GM15510 (cell line): ENCODE measurements around the gene OR52E8.

Source experiments
- POLR2A ChIP-seq: IDR thresholded peaks from 3 replicates; pipeline ENCODE4 v1.6.1; 2011; ENCODE audit warnings: borderline replicate concordance; ENCODE audit not compliant: insufficient read length; ENCODE audit errors: extremely low read depth

The OR52E8 gene

DNA sequence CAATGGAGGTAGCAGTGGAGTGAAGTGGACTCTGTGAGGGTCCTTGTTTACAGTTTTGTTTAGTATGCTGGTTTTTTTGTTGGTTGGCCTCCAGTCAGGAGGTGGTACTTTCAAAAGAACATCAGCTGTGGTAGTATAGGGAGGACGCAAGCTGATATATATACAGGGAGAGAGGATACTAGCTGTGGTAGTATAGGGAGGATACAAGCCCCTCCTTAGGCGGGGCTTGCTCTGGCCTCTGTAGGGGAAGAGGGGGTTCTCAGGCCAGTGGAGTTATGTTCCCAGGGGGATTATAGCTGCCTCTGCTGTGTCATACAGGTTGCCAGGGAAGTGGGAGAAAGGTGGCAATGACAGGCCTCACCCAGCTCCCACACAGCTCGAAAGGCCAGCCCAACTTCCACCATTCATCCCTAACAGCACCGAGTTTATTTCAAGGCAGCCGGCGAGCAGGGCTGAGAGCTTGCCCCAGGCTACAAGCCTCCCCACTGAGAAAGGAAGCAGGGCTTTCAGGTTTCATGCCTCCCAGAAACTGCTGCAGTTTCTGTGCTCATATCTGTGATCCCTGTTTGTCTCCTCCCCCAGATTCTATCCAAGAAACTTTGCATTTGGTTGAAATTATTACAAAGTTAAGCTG, 26.2 kb downstream of the OR52E8 start:
- no peak for TF ChIP-seq POLR2A

DNA sequence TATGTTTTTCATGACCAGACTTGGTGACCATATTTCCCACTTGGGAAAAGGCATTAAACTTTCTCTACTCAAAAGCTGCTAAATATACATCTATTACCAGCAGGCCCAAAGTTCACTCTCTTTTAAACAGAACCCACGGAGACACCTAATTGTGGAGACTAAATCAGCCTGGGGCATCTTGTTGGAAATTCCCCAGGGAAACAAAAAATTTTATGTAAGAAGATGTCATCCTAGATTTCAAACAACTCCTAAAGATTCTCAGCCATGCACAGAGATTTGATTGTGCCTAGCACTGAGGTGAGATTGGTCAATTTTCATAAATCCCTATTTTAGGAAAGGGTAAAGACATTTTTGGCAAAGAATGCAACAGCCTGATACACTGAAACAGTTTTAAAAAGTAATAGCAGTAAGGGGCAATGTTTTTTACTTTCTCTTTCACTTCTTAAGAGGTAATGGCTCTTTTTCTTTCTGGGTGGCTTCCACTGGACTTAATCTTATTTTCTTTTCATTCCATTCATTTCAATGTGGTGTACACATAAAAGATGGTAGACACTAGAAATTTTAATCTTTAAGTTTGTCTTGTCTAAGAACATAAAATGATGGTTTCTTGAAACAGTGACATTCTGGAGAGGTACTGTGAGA, 39.1 kb downstream of the OR52E8 start:
- no peak for TF ChIP-seq POLR2A

DNA sequence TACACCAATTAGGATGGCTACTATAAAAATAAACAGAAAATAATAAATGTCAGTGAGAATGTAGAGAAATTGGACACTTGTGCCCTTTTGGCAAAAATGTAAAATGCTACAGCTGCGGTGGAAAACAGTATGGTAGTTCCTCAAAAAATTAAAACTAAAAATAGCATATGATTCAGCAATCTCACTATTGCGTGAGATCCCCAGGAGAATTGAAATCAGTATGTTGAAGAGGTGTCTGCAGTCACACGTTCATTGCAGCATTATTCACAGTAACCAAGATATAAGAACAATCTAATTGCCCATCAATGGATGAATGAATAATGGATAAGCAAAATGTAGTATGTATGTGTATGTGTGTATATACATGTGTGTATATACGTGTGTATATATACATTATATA, 42.0 kb downstream of the OR52E8 start:
- no peak for TF ChIP-seq POLR2A

DNA sequence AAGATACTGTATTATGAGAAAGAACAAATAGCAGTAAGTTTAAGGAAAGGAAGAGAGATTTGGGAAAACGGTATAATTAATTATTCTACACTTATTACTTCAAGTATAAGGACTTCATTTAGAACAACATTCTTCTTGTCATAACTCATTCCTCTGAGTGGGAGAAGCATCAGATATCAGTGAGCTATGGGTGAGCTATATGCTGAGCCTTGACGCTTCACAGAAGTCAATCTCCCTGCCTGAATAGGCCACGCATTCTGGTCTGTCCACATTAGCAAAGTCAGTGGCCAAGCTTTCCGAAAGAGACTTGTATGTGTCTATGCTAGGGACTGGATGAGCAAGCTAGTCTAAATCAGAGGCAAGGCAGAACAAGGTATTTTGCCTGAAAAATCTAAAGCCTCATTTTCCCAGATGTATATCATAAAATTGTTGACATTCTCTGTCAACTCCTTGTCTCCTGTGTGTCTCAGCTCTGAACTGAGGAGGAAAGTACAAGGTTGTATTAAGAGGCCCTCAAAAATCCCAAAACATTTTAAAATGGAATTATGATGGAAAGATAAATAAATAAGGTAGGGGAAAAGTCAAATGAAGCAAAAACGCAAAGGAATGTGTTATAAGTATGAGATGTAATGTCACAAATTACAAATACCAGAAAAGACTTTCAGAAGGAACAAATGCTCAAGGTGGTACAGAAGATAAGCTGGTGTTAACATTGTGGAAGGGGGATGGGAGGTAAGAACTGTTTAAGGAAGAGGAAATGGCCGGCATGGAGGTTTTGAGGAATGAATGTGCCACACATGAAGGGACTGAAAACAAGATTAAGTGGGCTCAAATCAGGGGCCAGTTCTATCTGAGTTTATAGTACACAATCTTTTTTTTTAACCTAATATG, 47.3 kb downstream of the OR52E8 start:
- no peak for TF ChIP-seq POLR2A

DNA sequence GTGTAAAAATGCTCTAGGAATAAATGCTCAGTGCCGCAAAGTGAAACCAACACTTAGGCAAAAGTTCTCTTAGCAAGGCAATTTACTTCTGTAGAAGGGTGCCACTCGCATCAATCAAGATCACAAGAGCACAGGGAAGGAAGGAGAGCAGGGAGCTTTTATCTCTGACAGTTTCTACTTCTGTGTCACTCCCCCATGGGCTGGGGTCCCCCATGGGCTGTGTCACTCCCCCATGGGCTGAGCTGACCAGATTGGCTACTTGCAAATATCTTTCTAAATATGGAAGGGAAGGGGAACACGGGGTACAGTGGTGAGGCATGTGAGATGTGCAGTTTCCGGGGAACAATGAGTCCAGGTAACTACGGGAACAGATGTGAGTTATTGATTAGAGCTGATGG, 48.4 kb downstream of the OR52E8 start:
- no peak for TF ChIP-seq POLR2A

DNA sequence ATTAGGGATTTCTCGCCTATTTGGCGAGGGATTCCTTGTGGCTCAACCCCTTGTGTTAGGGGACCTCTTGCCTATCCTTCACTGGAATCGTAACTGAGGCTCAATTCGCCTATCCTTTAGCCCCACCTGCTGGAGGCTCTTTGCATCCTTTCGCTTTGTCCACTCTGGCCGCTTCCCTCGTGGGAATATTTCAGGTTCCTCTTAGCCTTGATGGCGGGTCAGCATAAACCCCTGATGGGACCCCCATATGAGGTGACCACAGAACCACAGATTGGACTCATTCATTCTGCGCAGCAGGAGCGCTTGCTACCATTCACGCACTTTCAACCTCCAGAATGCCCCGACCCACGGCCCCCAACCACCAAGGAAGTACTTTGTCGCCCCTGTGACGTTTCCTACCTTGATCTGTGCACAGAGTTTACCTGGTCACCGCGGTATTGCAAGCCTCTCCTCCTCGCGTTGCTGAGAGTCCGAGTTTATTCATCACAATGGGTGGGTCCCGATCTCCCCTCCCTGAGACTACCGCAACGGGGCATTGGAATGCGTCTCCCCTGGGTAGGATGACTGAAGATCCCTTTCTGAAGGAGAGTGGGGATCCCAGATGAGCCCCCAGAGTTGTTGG, 48.9 kb downstream of the OR52E8 start, which contains the start of gene OR52N2:
OR52N2 (plus strand) TSS at position 425 of the 622 bp plus-strand sequence. CDS start 11,412 bp downstream, outside the sequence.
- no peak for TF ChIP-seq POLR2A

DNA sequence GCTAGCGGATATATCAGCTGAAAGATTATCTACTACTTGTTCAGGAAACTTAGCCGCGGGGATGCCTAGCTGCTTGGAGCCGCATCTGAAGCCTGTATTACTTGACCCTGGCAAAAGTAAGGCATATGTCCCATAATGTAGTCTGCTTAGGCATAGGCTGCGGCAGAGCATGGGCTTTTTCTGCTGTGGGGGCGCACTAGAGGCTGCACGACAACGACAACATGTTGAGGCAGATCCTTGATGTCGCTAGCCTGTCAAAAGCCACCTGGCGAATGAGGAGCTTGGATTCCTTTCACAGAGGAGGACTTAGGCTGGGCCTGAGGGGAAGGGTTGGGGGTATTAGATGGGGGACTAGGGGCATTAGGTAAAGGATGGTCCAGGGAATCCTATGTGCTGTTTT, 49.9 kb downstream of the OR52E8 start:
- no peak for TF ChIP-seq POLR2A
